ENCODE measurements around the gene IGF2R.

Gene IGF2R

GRCh38 chr6:160015778-160016684 lies 47.1 kb downstream of the IGF2R start:
- Histone ChIP-seq H3K4me3 (ENCODE audit: low read depth in 1 of 5, low read length in 5 of 5) (no peak overlapping the region), H3K9me3 (ENCODE audit: control insufficient read depth in 5 of 5, low read length in 5 of 5) (no peaks in the 10 kb centered on the region), H3K36me3 (ENCODE audit: control insufficient read depth in 5 of 5, insufficient read depth in 5 of 5, low read length in 5 of 5) (peaks cover 8 to 28% (median 27%) of the 10 kb centered on the region in 5 donors), H3K4me1 (ENCODE audit: control insufficient read depth in 5 of 5, insufficient read depth in 5 of 5, low read length in 5 of 5) (peaks cover 0 to 8% (median 6%) of the 10 kb centered on the region in 5 donors), H3K9ac (ENCODE audit: low read length in 5 of 5) (no peak overlapping the region), H3K27ac (ENCODE audit: low read depth, low read length) (no peak overlapping the region), H3K27me3 (ENCODE audit: control insufficient read depth in 5 of 5, insufficient read depth in 4 of 5, low read length in 5 of 5) (no peaks in the 10 kb centered on the region)

GRCh38 chr6:160022101-160022500 lies 53.2 kb downstream of the IGF2R start:
- Histone ChIP-seq H3K4me3 (ENCODE audit: low read depth in 1 of 5, low read length in 5 of 5) (no peak overlapping the region), H3K9me3 (ENCODE audit: control insufficient read depth in 5 of 5, low read length in 5 of 5) (no peaks in the 10 kb centered on the region), H3K9ac (ENCODE audit: low read length in 5 of 5) (no peak overlapping the region), H3K27ac (ENCODE audit: low read depth, low read length) (no peak overlapping the region), H3K4me1 (ENCODE audit: control insufficient read depth in 5 of 5, insufficient read depth in 5 of 5, low read length in 5 of 5) (no peaks in the 10 kb centered on the region), H3K36me3 (ENCODE audit: control insufficient read depth in 5 of 5, insufficient read depth in 5 of 5, low read length in 5 of 5) (peaks cover 15 to 31% (median 28%) of the 10 kb centered on the region in 5 donors), H3K27me3 (ENCODE audit: control insufficient read depth in 5 of 5, insufficient read depth in 4 of 5, low read length in 5 of 5) (no peaks in the 10 kb centered on the region)

- Histone ChIP-seq H3K27ac (ENCODE audit: low read depth, low read length) (no peak overlapping the region), H3K9me3 (ENCODE audit: control insufficient read depth in 5 of 5, low read length in 5 of 5) (no peaks in the 10 kb centered on the region), H3K4me1 (ENCODE audit: control insufficient read depth in 5 of 5, insufficient read depth in 5 of 5, low read length in 5 of 5) (no peaks in the 10 kb centered on the region), H3K9ac (ENCODE audit: low read length in 5 of 5) (no peak overlapping the region), H3K27me3 (ENCODE audit: control insufficient read depth in 5 of 5, insufficient read depth in 4 of 5, low read length in 5 of 5) (no peaks in the 10 kb centered on the region), H3K4me3 (ENCODE audit: low read depth in 1 of 5, low read length in 5 of 5) (no peak overlapping the region), H3K36me3 (ENCODE audit: control insufficient read depth in 5 of 5, insufficient read depth in 5 of 5, low read length in 5 of 5) (peaks cover 21 to 38% (median 35%) of the 10 kb centered on the region in 5 donors)
Observed at GRCh38 chr6:160022793-160023192, 53.9 kb downstream of the IGF2R start.

GRCh38 chr6:160024152-160024551 lies 55.3 kb downstream of the IGF2R start:
- no peak overlapping the region for H3K9ac ChIP-seq (ENCODE audit: low read length in 5 of 5)
- H3K9me3 ChIP-seq (ENCODE audit: control insufficient read depth in 5 of 5, low read length in 5 of 5) = no peaks in the 10 kb centered on the region
- no peaks in the 10 kb centered on the region for H3K4me1 ChIP-seq (ENCODE audit: control insufficient read depth in 5 of 5, insufficient read depth in 5 of 5, low read length in 5 of 5)
- no peak overlapping the region for H3K4me3 ChIP-seq (ENCODE audit: low read depth in 1 of 5, low read length in 5 of 5)
- no peak overlapping the region for H3K27ac ChIP-seq (ENCODE audit: low read depth, low read length)
- peaks cover 22 to 45% (median 42%) of the 10 kb centered on the region in 5 donors for H3K36me3 ChIP-seq (ENCODE audit: control insufficient read depth in 5 of 5, insufficient read depth in 5 of 5, low read length in 5 of 5)
- no peaks in the 10 kb centered on the region for H3K27me3 ChIP-seq (ENCODE audit: control insufficient read depth in 5 of 5, insufficient read depth in 4 of 5, low read length in 5 of 5)

- no peaks in the 10 kb centered on the region for H3K9me3 ChIP-seq (ENCODE audit: control insufficient read depth in 5 of 5, low read length in 5 of 5)
- no peak overlapping the region for H3K27ac ChIP-seq (ENCODE audit: low read depth, low read length)
- peaks cover 4 to 20% (median 12%) of the 10 kb centered on the region in 5 donors for H3K4me1 ChIP-seq (ENCODE audit: control insufficient read depth in 5 of 5, insufficient read depth in 5 of 5, low read length in 5 of 5)
- H3K9ac ChIP-seq (ENCODE audit: low read length in 5 of 5) = no peak overlapping the region
- peaks cover 22 to 59% (median 53%) of the 10 kb centered on the region in 5 donors for H3K36me3 ChIP-seq (ENCODE audit: control insufficient read depth in 5 of 5, insufficient read depth in 5 of 5, low read length in 5 of 5)
- no peak overlapping the region for H3K4me3 ChIP-seq (ENCODE audit: low read depth in 1 of 5, low read length in 5 of 5)
- H3K27me3 ChIP-seq (ENCODE audit: control insufficient read depth in 5 of 5, insufficient read depth in 4 of 5, low read length in 5 of 5) = no peaks in the 10 kb centered on the region
Observed at GRCh38 chr6:160027076-160027475, 58.2 kb downstream of the IGF2R start.

- Histone ChIP-seq H3K9ac (ENCODE audit: low read length in 5 of 5) (no peak overlapping the region), H3K4me3 (ENCODE audit: low read depth in 1 of 5, low read length in 5 of 5) (no peak overlapping the region), H3K27me3 (ENCODE audit: control insufficient read depth in 5 of 5, insufficient read depth in 4 of 5, low read length in 5 of 5) (no peaks in the 10 kb centered on the region), H3K27ac (ENCODE audit: low read depth, low read length) (no peak overlapping the region), H3K4me1 (ENCODE audit: control insufficient read depth in 5 of 5, insufficient read depth in 5 of 5, low read length in 5 of 5) (peaks cover 4 to 20% (median 12%) of the 10 kb centered on the region in 5 donors), H3K9me3 (ENCODE audit: control insufficient read depth in 5 of 5, low read length in 5 of 5) (no peaks in the 10 kb centered on the region), H3K36me3 (ENCODE audit: control insufficient read depth in 5 of 5, insufficient read depth in 5 of 5, low read length in 5 of 5) (peaks cover 22 to 67% (median 60%) of the 10 kb centered on the region in 5 donors)
Observed at GRCh38 chr6:160027931-160028330, 59.0 kb downstream of the IGF2R start.

- H3K27me3 ChIP-seq (ENCODE audit: control insufficient read depth in 5 of 5, insufficient read depth in 4 of 5, low read length in 5 of 5) = no peaks in the 10 kb centered on the region
- H3K4me1 ChIP-seq (ENCODE audit: control insufficient read depth in 5 of 5, insufficient read depth in 5 of 5, low read length in 5 of 5) = peaks cover 4 to 20% (median 12%) of the 10 kb centered on the region in 5 donors
- no peak overlapping the region for H3K9ac ChIP-seq (ENCODE audit: low read length in 5 of 5)
- no peak overlapping the region for H3K4me3 ChIP-seq (ENCODE audit: low read depth in 1 of 5, low read length in 5 of 5)
- H3K9me3 ChIP-seq (ENCODE audit: control insufficient read depth in 5 of 5, low read length in 5 of 5) = no peaks in the 10 kb centered on the region
- H3K36me3 ChIP-seq (ENCODE audit: control insufficient read depth in 5 of 5, insufficient read depth in 5 of 5, low read length in 5 of 5) = peaks cover 24 to 74% (median 66%) of the 10 kb centered on the region in 5 donors
- H3K27ac ChIP-seq (ENCODE audit: low read depth, low read length) = no peak overlapping the region
Observed at GRCh38 chr6:160028487-160029275, 59.8 kb downstream of the IGF2R start.

GRCh38 chr6:160029525-160029924 lies 60.6 kb downstream of the IGF2R start:
- peak overlapping the region in 1 of 5 donors; percentile 31 for H3K9ac ChIP-seq (ENCODE audit: low read length in 5 of 5)
- peak overlapping the region; percentile 78 for H3K27ac ChIP-seq (ENCODE audit: low read depth, low read length)
- H3K4me1 ChIP-seq (ENCODE audit: control insufficient read depth in 5 of 5, insufficient read depth in 5 of 5, low read length in 5 of 5) = peaks cover 4 to 20% (median 12%) of the 10 kb centered on the region in 5 donors
- H3K4me3 ChIP-seq (ENCODE audit: low read depth in 1 of 5, low read length in 5 of 5) = no peak overlapping the region
- no peaks in the 10 kb centered on the region for H3K27me3 ChIP-seq (ENCODE audit: control insufficient read depth in 5 of 5, insufficient read depth in 4 of 5, low read length in 5 of 5)
- H3K9me3 ChIP-seq (ENCODE audit: control insufficient read depth in 5 of 5, low read length in 5 of 5) = no peaks in the 10 kb centered on the region
- H3K36me3 ChIP-seq (ENCODE audit: control insufficient read depth in 5 of 5, insufficient read depth in 5 of 5, low read length in 5 of 5) = peaks cover 20 to 74% (median 66%) of the 10 kb centered on the region in 5 donors

GRCh38 chr6:160030103-160030502 lies 61.2 kb downstream of the IGF2R start:
- Histone ChIP-seq H3K4me3 (ENCODE audit: low read depth in 1 of 5, low read length in 5 of 5) (peak overlapping the region in 3 of 5 donors; percentile 17 to 35 (median 27)), H3K36me3 (ENCODE audit: control insufficient read depth in 5 of 5, insufficient read depth in 5 of 5, low read length in 5 of 5) (peaks cover 20 to 74% (median 67%) of the 10 kb centered on the region in 5 donors), H3K9me3 (ENCODE audit: control insufficient read depth in 5 of 5, low read length in 5 of 5) (no peaks in the 10 kb centered on the region), H3K9ac (ENCODE audit: low read length in 5 of 5) (peak overlapping the region in 4 of 5 donors; percentile 16 to 71 (median 42)), H3K4me1 (ENCODE audit: control insufficient read depth in 5 of 5, insufficient read depth in 5 of 5, low read length in 5 of 5) (peaks cover 4 to 23% (median 17%) of the 10 kb centered on the region in 5 donors), H3K27ac (ENCODE audit: low read depth, low read length) (peak overlapping the region; percentile 78), H3K27me3 (ENCODE audit: control insufficient read depth in 5 of 5, insufficient read depth in 4 of 5, low read length in 5 of 5) (no peaks in the 10 kb centered on the region)
